ENCODE results near the gene SDK1.

- no peak for TF ChIP-seq CTCF (IDR thresholded peaks at IDR 0.05)
- TF ChIP-seq POLR2A (IDR thresholded peaks at IDR 0.05): no peak
Observed at GRCh38 chr7:3282457-3282856, 18.6 kb upstream of the SDK1 start.
